ENCODE measurements around the gene PRSS21.
A peak's percentile ranks its signal among the peaks of the same experiment; 100 is the strongest.

Gene PRSS21

DNA sequence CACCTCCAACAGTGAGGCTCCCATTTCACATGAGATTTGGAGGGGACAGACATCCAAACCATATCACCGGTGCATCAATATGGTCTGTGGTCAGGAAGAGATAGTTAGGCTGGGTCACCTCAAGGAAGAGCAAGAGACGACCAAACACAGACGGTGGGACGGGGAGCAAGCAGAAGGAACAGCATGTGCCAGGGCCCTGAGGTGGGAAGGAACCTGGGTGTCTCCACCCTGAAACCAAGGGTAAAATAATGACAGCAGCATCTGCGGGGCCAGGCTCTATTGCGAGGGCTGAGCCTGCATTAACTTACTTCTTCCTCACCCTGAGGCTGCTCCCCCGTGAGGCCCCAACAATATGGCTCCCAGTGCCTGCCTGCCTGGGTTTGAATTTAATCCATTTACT is 8.9 kb upstream of the PRSS21 start:
- Mint-ChIP-seq H3K27me3 (peaks cover 67 to 85% of the 10 kb centered on the region in 2 donors), H3K4me1 (no peaks in the 10 kb centered on the region), H3K27ac (no peak overlapping the region), H3K9me3 (peaks cover 6 to 15% of the 10 kb centered on the region in 2 donors), H3K4me3 (no peak overlapping the region), H3K36me3 (peaks cover 0 to 2% of the 10 kb centered on the region in 2 donors)
- no peak for ATAC-seq (replicated peaks)
- no peak for DNase-seq

GRCh38 chr16:2809149-2809760 is 7.8 kb upstream of the PRSS21 start:
- Mint-ChIP-seq H3K4me3 (no peak overlapping the region), H3K27me3 (peaks cover 60 to 77% of the 10 kb centered on the region in 2 donors), H3K36me3 (peaks cover 0 to 2% of the 10 kb centered on the region in 2 donors), H3K27ac (no peak overlapping the region), H3K9me3 (peaks cover 2 to 8% of the 10 kb centered on the region in 2 donors), H3K4me1 (no peaks in the 10 kb centered on the region)
- ATAC-seq (replicated peaks) (no peak), DNase-seq (no peak)

DNA sequence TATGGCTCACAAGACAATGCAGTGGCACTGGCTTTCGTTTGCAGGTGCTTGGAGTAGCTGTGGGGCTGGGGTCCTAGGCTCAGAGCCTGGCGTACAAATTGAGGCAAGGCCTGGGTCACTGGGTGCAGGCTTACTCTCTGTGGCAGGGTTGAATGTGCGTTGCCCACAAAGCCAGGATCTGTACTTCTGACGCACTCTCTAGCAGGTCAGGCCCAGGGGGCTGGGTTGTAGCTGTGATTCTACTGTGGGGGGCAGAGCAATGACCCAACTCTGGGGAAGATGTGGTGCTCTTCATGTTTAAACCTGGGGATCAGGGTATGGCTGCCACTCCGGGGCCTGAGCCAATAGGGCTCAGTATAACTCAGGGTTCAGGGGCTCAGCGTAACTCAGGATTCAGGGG is 6.4 kb upstream of the PRSS21 start:
- H3K36me3 Mint-ChIP-seq, result peaks cover 0 to 2% of the 10 kb centered on the region in 2 donors
- ATAC-seq (replicated peaks) (no peak), DNase-seq (no peak)
- peaks cover 54 to 63% of the 10 kb centered on the region in 2 donors for H3K27me3 Mint-ChIP-seq
- H3K4me1 Mint-ChIP-seq, result no peaks in the 10 kb centered on the region
- no peak overlapping the region for H3K4me3 Mint-ChIP-seq
- no peak overlapping the region for H3K27ac Mint-ChIP-seq
- H3K9me3 Mint-ChIP-seq, result peaks cover 2 to 4% of the 10 kb centered on the region in 2 donors

DNA sequence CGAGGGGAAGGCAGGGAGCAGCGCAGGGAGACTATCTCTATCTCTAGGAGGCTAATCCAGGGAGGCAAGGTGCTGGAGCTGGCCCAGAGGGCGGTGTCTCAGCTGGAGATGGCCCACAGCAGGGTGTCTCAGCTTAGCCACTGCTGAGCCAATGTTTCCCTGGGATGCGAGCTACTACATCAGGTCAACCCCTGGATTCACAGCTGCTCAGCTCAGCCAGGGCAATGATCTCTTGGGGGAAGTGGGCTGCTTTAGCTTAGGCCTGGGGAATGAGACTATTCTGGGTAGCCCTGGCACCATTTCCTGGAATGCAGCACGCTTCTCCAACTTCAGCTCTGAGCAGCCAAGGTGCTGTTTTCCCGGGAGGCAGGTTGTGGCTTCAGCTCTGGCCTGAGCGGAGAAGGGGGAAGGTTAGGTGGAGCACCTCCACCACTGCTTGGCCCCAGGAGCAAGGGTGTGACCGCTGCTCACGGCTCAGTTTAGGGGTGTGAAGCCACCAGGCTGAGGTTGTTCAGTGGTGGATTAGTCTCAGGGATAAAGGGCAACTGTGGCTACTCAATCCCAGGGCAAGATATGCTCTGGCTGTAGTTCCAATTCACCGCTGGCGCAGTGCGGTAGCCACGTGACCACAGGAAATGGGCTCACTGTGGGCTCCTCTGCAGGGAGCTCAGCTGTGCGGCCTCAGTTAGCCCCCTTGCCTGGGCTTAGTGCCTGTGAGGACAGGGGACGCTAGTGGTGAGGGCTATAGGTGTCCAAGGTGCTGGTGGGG is 5.2 kb upstream of the PRSS21 start:
- Mint-ChIP-seq H3K27me3 (peaks cover 45 to 53% of the 10 kb centered on the region in 2 donors), H3K27ac (no peak overlapping the region), H3K9me3 (peaks cover 2 to 4% of the 10 kb centered on the region in 2 donors), H3K36me3 (peaks cover 0 to 2% of the 10 kb centered on the region in 2 donors), H3K4me1 (no peaks in the 10 kb centered on the region), H3K4me3 (no peak overlapping the region)
- DNase-seq (no peak), ATAC-seq (replicated peaks) (no peak)

GRCh38 chr16:2813771-2814221 is 3.2 kb upstream of the PRSS21 start:
- Mint-ChIP-seq H3K9me3 (peaks cover 2 to 3% of the 10 kb centered on the region in 2 donors), H3K27ac (no peak overlapping the region), H3K36me3 (no peaks in the 10 kb centered on the region), H3K4me3 (no peak overlapping the region), H3K4me1 (peaks cover 0 to 2% of the 10 kb centered on the region in 2 donors), H3K27me3 (peaks cover 31 to 42% of the 10 kb centered on the region in 2 donors)
- no peak for DNase-seq
- ATAC-seq (replicated peaks), result no peak

GRCh38 chr16:2814551-2815298 is 2.3 kb upstream of the PRSS21 start:
- no peak for DNase-seq
- peaks cover 25 to 39% of the 10 kb centered on the region in 2 donors for H3K27me3 Mint-ChIP-seq
- H3K4me3 Mint-ChIP-seq, result no peak overlapping the region
- H3K27ac Mint-ChIP-seq, result no peak overlapping the region
- H3K4me1 Mint-ChIP-seq, result peaks cover 0 to 2% of the 10 kb centered on the region in 2 donors
- no peak for ATAC-seq (replicated peaks)
- no peaks in the 10 kb centered on the region for H3K36me3 Mint-ChIP-seq
- H3K9me3 Mint-ChIP-seq, result no peaks in the 10 kb centered on the region

- Mint-ChIP-seq H3K36me3 (no peaks in the 10 kb centered on the region), H3K4me1 (peaks cover 0 to 2% of the 10 kb centered on the region in 2 donors), H3K27ac (no peak overlapping the region), H3K9me3 (no peaks in the 10 kb centered on the region), H3K27me3 (peaks cover 21 to 33% of the 10 kb centered on the region in 2 donors), H3K4me3 (no peak overlapping the region)
- ATAC-seq (replicated peaks) (no peak), DNase-seq (no peak)
Observed at GRCh38 chr16:2815299-2815771, 1.7 kb upstream of the PRSS21 start.

DNA sequence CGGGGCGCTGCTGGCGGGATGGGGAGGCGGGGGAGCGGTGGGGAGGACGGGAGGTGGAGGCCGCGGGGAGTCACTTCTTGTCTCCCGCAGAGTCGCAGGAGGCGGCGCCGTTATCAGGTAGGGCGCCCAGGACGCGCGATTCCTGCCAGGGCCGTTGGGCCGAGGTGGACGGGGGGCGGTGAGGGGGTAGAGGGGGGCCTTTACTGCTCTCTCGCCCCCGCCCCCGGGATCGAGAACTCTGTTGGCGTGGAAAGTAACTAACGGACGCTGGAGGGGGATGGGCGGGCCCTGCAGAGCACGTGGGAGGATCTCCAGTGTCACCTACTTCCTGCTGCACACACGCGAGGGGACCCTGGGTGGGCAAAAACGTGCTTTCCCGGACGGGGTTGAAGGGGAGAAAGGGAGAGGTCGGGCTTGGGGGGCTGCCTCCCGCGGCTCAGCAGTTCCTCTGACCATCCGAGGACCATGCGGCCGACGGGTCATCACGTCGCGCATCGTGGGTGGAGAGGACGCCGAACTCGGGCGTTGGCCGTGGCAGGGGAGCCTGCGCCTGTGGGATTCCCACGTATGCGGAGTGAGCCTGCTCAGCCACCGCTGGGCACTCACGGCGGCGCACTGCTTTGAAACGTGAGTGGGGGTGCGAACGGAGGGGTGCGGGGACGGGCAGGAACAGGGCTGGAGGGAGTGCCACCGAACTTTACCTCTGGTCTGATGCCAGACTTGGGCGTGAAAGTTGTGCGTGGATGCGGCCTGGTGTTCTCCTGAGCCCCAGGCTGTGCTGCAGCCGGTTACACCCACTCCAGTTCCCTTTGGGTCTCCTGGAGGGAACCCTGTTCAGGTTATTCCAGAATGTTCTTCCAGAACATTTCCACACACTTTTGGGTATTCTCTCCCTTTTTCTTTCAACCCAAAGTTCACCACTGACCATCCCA is 569 bp downstream of the PRSS21 start:
- H3K4me1 Mint-ChIP-seq, result peaks cover 0 to 2% of the 10 kb centered on the region in 2 donors
- no peaks in the 10 kb centered on the region for H3K9me3 Mint-ChIP-seq
- peak overlapping the region; percentile 76 for H3K27ac Mint-ChIP-seq
- H3K36me3 Mint-ChIP-seq, result no peaks in the 10 kb centered on the region
- DNase-seq, result no peak
- H3K27me3 Mint-ChIP-seq, result peaks cover 13 to 27% of the 10 kb centered on the region in 2 donors
- no peak for ATAC-seq (replicated peaks)
- peak overlapping the region; percentile 50 to 62 for H3K4me3 Mint-ChIP-seq

DNA sequence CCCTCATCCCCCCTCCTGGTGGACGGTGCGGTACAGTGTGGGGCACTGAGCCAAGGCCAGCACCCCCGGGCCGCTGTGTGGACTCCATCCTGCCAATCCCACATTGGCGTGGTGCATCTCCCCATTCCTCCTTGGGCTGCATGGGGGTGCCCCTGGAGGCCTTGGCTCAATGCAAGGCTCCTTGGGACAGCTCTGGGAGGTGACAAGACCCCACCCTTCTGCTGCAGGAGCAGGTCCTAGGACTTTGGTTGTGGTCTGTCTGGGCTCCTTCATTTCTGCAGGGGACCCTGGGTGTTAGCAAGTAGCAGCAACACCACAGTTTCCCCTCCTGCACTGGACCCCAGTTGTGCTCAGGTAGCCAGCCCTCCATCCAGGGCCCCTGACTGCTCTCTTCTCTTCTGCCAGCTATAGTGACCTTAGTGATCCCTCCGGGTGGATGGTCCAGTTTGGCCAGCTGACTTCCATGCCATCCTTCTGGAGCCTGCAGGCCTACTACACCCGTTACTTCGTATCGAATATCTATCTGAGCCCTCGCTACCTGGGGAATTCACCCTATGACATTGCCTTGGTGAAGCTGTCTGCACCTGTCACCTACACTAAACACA is 1.3 kb downstream of the PRSS21 start:
- ATAC-seq (replicated peaks) (no peak), DNase-seq (no peak)
- H3K9me3 Mint-ChIP-seq, result no peaks in the 10 kb centered on the region
- peak overlapping the region; percentile 14 for H3K27ac Mint-ChIP-seq
- peaks cover 13 to 25% of the 10 kb centered on the region in 2 donors for H3K27me3 Mint-ChIP-seq
- peaks cover 0 to 2% of the 10 kb centered on the region in 2 donors for H3K4me1 Mint-ChIP-seq
- H3K36me3 Mint-ChIP-seq, result no peaks in the 10 kb centered on the region
- H3K4me3 Mint-ChIP-seq, result peak overlapping the region in 1 of 2 donors; percentile 4

- peaks cover 11 to 25% of the 10 kb centered on the region in 2 donors for H3K27me3 Mint-ChIP-seq
- no peak for DNase-seq
- no peaks in the 10 kb centered on the region for H3K36me3 Mint-ChIP-seq
- no peaks in the 10 kb centered on the region for H3K9me3 Mint-ChIP-seq
- H3K4me1 Mint-ChIP-seq, result peaks cover 0 to 2% of the 10 kb centered on the region in 2 donors
- H3K4me3 Mint-ChIP-seq, result no peak overlapping the region
- no peak for ATAC-seq (replicated peaks)
- H3K27ac Mint-ChIP-seq, result no peak overlapping the region
Observed at GRCh38 chr16:2819179-2819938, 2.3 kb downstream of the PRSS21 start.

DNA sequence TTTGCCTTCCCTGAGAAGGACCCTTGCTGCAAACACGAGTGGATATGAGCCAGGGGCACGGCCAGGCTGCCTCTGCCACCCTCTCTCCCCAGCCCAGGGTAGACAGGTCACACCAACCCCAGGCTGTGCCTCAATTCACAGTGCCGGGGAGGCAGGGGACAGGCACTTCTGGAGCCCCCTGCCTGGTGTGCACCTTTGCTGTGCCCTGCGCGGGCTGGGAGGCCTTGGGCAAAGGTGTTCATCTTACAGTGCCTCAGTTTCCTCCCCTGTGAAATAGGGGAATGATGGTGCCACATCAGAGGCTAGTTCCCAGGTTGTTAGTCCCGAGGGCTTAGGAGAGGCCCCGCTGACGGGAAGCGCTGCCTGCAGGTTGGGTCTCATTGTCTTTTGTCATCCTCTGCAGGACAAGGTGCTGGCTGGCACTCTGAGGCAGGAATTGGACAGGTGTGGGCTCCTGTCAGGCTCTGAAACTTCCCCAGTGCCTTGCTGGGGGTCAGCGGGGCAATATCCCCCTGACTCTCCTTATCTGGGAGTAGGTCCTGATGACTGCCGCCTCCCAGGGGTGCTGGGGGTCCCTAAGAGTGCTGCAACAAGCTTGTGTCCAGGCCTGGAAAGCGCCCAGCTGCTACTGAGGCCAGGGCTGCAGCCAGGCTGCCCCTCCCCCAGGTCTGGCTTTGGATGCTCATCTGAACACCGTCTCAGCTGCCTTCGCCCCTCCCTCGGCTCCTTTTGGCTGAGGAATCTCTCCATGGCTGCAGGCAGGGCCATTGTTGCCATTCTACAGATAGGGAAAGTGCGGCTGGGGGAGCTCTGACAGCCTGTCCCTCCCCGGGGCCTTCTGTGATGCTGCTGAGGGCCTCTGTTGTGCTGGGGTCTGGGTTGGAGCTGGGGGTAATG is 3.1 kb downstream of the PRSS21 start:
- Mint-ChIP-seq H3K27me3 (peaks cover 6 to 25% of the 10 kb centered on the region in 2 donors), H3K27ac (no peak overlapping the region), H3K4me3 (no peak overlapping the region), H3K4me1 (peaks cover 0 to 2% of the 10 kb centered on the region in 2 donors), H3K9me3 (no peaks in the 10 kb centered on the region), H3K36me3 (no peaks in the 10 kb centered on the region)
- no peak for ATAC-seq (replicated peaks)
- no peak for DNase-seq

Data from stimulated activated naive B cell treated with anti-CD40 and anti-IgM and Interleukin-4, amounts not matched to agents 10 μg/mL and 1 μg/mL and 100 μg/mL, for 72 hours (primary cell).